KMS-11 (cell line): ENCODE measurements around the gene PGBD1.
A peak's percentile ranks its signal among the peaks of the same experiment; 100 is the strongest.

Experiments
- H2AFZ ChIP-seq: fragments of 200-600 bp; sonication (generic); 2 replicates; pipeline ENCODE4 v1.6.1; 2016; ENCODE audit warnings: antibody characterized with exemption, mixed run types, low read depth
- H3K27ac ChIP-seq: fragments of 200-600 bp; sonication (generic); 2 replicates; pipeline ENCODE4 v1.6.1; 2016; ENCODE audit warnings: mild to moderate bottlenecking, mixed run types
- H3K27me3 ChIP-seq: fragments of 200-600 bp; sonication (generic); 2 replicates; pipeline ENCODE4 v1.6.1; 2017; ENCODE audit warnings: mild to moderate bottlenecking, low read depth, mixed run types, moderate library complexity; ENCODE audit not compliant: insufficient read depth
- H3K36me3 ChIP-seq: fragments of 200-600 bp; sonication (generic); 2 replicates; pipeline ENCODE4 v1.6.1; 2017; ENCODE audit warnings: mild to moderate bottlenecking, mixed run types; ENCODE audit not compliant: insufficient read depth
- H3K4me1 ChIP-seq: fragments of 200-600 bp; sonication (generic); 2 replicates; pipeline ENCODE4 v1.6.1; 2016; ENCODE audit warnings: mild to moderate bottlenecking, low read depth, mixed run types; ENCODE audit not compliant: poor library complexity, severe bottlenecking
- H3K4me2 ChIP-seq: fragments of 200-600 bp; sonication (generic); 2 replicates; pipeline ENCODE4 v1.7.0; 2016; ENCODE audit warnings: mild to moderate bottlenecking, mixed run types
- H3K4me3 ChIP-seq: fragments of 200-600 bp; sonication (generic); IDR thresholded peaks from 2 replicates; pipeline ENCODE4 v1.6.1; 2017; ENCODE audit warnings: low read depth, low read length, mixed read lengths; ENCODE audit not compliant: insufficient read depth
- H3K79me2 ChIP-seq: fragments of 200-600 bp; sonication (generic); 2 replicates; pipeline ENCODE4 v1.6.1; 2016; ENCODE audit warnings: low read depth, mixed run types; ENCODE audit not compliant: insufficient read depth
- H3K9ac ChIP-seq: fragments of 200-600 bp; sonication (generic); 2 replicates; pipeline ENCODE4 v1.6.1; 2016; ENCODE audit warnings: mild to moderate bottlenecking, mixed run types
- H4K20me1 ChIP-seq: fragments of 200-600 bp; sonication (generic); 2 replicates; pipeline ENCODE4 v1.6.1; 2016; ENCODE audit warnings: mild to moderate bottlenecking, mixed run types; ENCODE audit not compliant: insufficient read depth
- TF ChIP-seq, protein P1 (sequence below): fragments of 200-600 bp; sonication (generic); conservative IDR thresholded peaks from 2 replicates; pipeline ENCODE4 v1.6.1; 2017; ENCODE audit warnings: low read depth, mild to moderate bottlenecking, antibody characterized with exemption, low read length, moderate library complexity, mixed read lengths

The PGBD1 gene

DNA sequence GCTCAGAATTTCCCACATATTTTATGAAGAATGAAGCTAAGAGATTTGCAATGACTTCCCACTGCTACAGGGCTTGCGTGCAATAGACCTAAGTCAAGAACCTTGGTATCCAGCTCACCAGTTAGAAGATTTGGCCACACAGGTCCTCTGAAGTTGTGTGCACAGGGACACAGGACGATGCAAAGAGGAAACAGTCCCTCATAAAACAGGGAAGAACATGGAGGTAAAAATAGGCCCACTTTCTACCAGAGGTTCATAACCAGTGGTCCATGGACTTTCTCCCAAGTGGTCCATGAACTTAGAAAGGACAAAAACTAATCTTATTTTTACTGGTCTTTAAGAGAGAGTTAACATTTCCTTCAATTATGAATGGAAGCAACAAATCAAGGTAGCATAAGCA, 30.6 kb upstream of the PGBD1 start:
- H4K20me1 ChIP-seq, result no peaks in the 10 kb centered on the region
- H2AFZ ChIP-seq, result no peak overlapping the region
- no peak overlapping the region for H3K27ac ChIP-seq
- TF ChIP-seq, protein P1, sequence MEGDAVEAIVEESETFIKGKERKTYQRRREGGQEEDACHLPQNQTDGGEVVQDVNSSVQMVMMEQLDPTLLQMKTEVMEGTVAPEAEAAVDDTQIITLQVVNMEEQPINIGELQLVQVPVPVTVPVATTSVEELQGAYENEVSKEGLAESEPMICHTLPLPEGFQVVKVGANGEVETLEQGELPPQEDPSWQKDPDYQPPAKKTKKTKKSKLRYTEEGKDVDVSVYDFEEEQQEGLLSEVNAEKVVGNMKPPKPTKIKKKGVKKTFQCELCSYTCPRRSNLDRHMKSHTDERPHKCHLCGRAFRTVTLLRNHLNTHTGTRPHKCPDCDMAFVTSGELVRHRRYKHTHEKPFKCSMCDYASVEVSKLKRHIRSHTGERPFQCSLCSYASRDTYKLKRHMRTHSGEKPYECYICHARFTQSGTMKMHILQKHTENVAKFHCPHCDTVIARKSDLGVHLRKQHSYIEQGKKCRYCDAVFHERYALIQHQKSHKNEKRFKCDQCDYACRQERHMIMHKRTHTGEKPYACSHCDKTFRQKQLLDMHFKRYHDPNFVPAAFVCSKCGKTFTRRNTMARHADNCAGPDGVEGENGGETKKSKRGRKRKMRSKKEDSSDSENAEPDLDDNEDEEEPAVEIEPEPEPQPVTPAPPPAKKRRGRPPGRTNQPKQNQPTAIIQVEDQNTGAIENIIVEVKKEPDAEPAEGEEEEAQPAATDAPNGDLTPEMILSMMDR, result no peak
- no peaks in the 10 kb centered on the region for H3K27me3 ChIP-seq
- H3K36me3 ChIP-seq, result no peaks in the 10 kb centered on the region
- H3K4me1 ChIP-seq, result peaks cover 16% of the 10 kb centered on the region
- H3K4me3 ChIP-seq, result no peak overlapping the region
- 0 out of 2 replicates have a peak overlapping the region, but pooled peaks have one; percentile 55 for H3K9ac ChIP-seq
- H3K79me2 ChIP-seq, result peaks cover 6% of the 10 kb centered on the region; the same call in 1 of the 2 replicates
- peak overlapping the region; percentile 59 for H3K4me2 ChIP-seq

- H4K20me1 ChIP-seq, result no peaks in the 10 kb centered on the region
- no peaks in the 10 kb centered on the region for H3K27me3 ChIP-seq
- no peak overlapping the region for H3K4me3 ChIP-seq
- peaks cover 6% of the 10 kb centered on the region; the same call in 1 of the 2 replicates for H3K79me2 ChIP-seq
- peak overlapping the region; percentile 59 for H3K4me2 ChIP-seq
- H3K9ac ChIP-seq, result peak overlapping the region; percentile 55; the same call in 1 of the 2 replicates
- peak overlapping the region; percentile 35; the same call in 1 of the 2 replicates for H3K27ac ChIP-seq
- H3K4me1 ChIP-seq, result peaks cover 16% of the 10 kb centered on the region
- peak overlapping the region; percentile 98 for H2AFZ ChIP-seq
- H3K36me3 ChIP-seq, result no peaks in the 10 kb centered on the region
- TF ChIP-seq, protein P1, result no peak
These were observed 29.7 kb upstream of the PGBD1 start for GRCh38 chr6:28251661-28252008.

GRCh38 chr6:28252009-28252975, 29.1 kb upstream of the PGBD1 start, which contains the start of gene ZKSCAN4:
Gene ZKSCAN4, minus strand, starts transcription at chr6:28252269. Its CDS starts 289 bp downstream, at chr6:28251980.
- H4K20me1 ChIP-seq, result no peaks in the 10 kb centered on the region
- H3K27me3 ChIP-seq, result no peaks in the 10 kb centered on the region
- peak within 1 kb of the TSS; percentile 98 for H2AFZ ChIP-seq
- H3K4me1 ChIP-seq, result peaks cover 16% of the 10 kb centered on the region
- TF ChIP-seq, protein P1, result no peak
- peak within 1 kb of the TSS; percentile 55; the same call in 1 of the 2 replicates for H3K9ac ChIP-seq
- peak within 1 kb of the TSS; percentile 59 for H3K4me2 ChIP-seq
- H3K79me2 ChIP-seq, result peaks cover 6% of the 10 kb centered on the region; the same call in 1 of the 2 replicates
- H3K36me3 ChIP-seq, result no peaks in the 10 kb centered on the region
- peak within 1 kb of the TSS; percentile 35; the same call in 1 of the 2 replicates for H3K27ac ChIP-seq
- H3K4me3 ChIP-seq, result no peak within 1 kb of the TSS

- peaks cover 6% of the 10 kb centered on the region; the same call in 1 of the 2 replicates for H3K79me2 ChIP-seq
- TF ChIP-seq, protein P1, result no peak
- H3K4me3 ChIP-seq, result no peak overlapping the region
- no peak overlapping the region for H3K9ac ChIP-seq
- no peak overlapping the region for H2AFZ ChIP-seq
- no peaks in the 10 kb centered on the region for H3K36me3 ChIP-seq
- H3K27me3 ChIP-seq, result no peaks in the 10 kb centered on the region
- no peak overlapping the region for H3K27ac ChIP-seq
- peaks cover 16% of the 10 kb centered on the region for H3K4me1 ChIP-seq
- no peaks in the 10 kb centered on the region for H4K20me1 ChIP-seq
- H3K4me2 ChIP-seq, result no peak overlapping the region
These were observed 27.3 kb upstream of the PGBD1 start for GRCh38 chr6:28254121-28254519.
